GM21723 (cell line): ENCODE results near the gene TBX10.
"Not testable (repeated sequence)": the region's sequence is repeated elsewhere in the genome, so short reads cannot be mapped to it uniquely, and the experiment has no call there.

Experiments used
- ATAC-seq: cut with Tn5 transposase; IDR thresholded peaks from one replicate; pipeline ENCODE4 v1.9.1; 2021; ENCODE audit warnings: mild to moderate bottlenecking, moderate library complexity; ENCODE audit not compliant: unreplicated experiment

The TBX10 gene

GRCh38 chr11:67632175-67632981 lies 7.2 kb downstream of the TBX10 start:
- no peak for ATAC-seq

GRCh38 chr11:67631853-67632174 lies 7.7 kb downstream of the TBX10 start:
- ATAC-seq: no peak

GRCh38 chr11:67631411-67631810 lies 8.2 kb downstream of the TBX10 start:
- no peak for ATAC-seq

GRCh38 chr11:67630943-67631331 lies 8.6 kb downstream of the TBX10 start:
- no peak for ATAC-seq

- peak; percentile 68 for ATAC-seq
These were observed 9.2 kb downstream of the TBX10 start for GRCh38 chr11:67630228-67630942.

GRCh38 chr11:67629386-67630227 lies 10.0 kb downstream of the TBX10 start, which contains the start of gene NUDT8:
TSS of gene NUDT8 (minus strand) at chr11:67629937. CDS start at chr11:67629911, 26 bp downstream.
- peak; percentile 61 for ATAC-seq

GRCh38 chr11:67628710-67629385 lies 10.7 kb downstream of the TBX10 start:
- ATAC-seq: no peak

GRCh38 chr11:67627812-67628624 lies 11.5 kb downstream of the TBX10 start:
- no peak for ATAC-seq

- ATAC-seq: no peak
These were observed 12.1 kb downstream of the TBX10 start for GRCh38 chr11:67627441-67627811.

- ATAC-seq: no peak
These were observed 12.6 kb downstream of the TBX10 start for GRCh38 chr11:67626970-67627369.

GRCh38 chr11:67626131-67626833 lies 13.3 kb downstream of the TBX10 start:
- not testable (repeated sequence) for ATAC-seq

GRCh38 chr11:67623795-67624194 lies 15.8 kb downstream of the TBX10 start:
- ATAC-seq: not testable (repeated sequence)

GRCh38 chr11:67622905-67623304 lies 16.7 kb downstream of the TBX10 start:
- ATAC-seq: not testable (repeated sequence)

- not testable (repeated sequence) for ATAC-seq
These were observed 17.6 kb downstream of the TBX10 start for GRCh38 chr11:67621928-67622327.

GRCh38 chr11:67620621-67621020 lies 18.9 kb downstream of the TBX10 start:
- not testable (repeated sequence) for ATAC-seq

- not testable (repeated sequence) for ATAC-seq
These were observed 19.6 kb downstream of the TBX10 start for GRCh38 chr11:67619683-67620618.

- not testable (repeated sequence) for ATAC-seq
These were observed 20.5 kb downstream of the TBX10 start for GRCh38 chr11:67618901-67619659.
